ENCODE results near the gene NFKBIB.

DNA sequence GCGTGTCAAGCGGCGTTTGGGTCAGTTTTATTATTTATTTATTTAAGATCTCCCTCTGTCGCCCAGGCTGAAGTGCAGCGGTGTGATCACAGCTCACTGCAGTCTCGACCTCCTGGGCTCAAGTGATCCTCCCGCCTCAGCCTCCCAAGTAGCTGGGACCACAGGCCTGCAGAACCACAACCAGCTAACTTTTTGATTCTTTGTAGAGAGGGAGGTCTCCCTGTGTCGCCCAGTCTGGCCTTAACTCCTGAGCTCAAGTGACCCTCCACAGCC is 31.7 kb downstream of the NFKBIB start:
- TF ChIP-seq, protein P1, sequence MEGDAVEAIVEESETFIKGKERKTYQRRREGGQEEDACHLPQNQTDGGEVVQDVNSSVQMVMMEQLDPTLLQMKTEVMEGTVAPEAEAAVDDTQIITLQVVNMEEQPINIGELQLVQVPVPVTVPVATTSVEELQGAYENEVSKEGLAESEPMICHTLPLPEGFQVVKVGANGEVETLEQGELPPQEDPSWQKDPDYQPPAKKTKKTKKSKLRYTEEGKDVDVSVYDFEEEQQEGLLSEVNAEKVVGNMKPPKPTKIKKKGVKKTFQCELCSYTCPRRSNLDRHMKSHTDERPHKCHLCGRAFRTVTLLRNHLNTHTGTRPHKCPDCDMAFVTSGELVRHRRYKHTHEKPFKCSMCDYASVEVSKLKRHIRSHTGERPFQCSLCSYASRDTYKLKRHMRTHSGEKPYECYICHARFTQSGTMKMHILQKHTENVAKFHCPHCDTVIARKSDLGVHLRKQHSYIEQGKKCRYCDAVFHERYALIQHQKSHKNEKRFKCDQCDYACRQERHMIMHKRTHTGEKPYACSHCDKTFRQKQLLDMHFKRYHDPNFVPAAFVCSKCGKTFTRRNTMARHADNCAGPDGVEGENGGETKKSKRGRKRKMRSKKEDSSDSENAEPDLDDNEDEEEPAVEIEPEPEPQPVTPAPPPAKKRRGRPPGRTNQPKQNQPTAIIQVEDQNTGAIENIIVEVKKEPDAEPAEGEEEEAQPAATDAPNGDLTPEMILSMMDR (IDR thresholded peaks at IDR 0.05; ENCODE audit: extremely low read depth in 1 of 2, insufficient read depth in 1 of 2, low read depth in 1 of 2, low read length in 2 of 2): no peak
- no peak for TF ChIP-seq JUN (IDR thresholded peaks at IDR 0.05; ENCODE audit: borderline replicate concordance, insufficient read depth, insufficient read length, low read depth)

Data from endothelial cell of umbilical vein (primary cell).